OCI-LY1 (cell line): Measurements from ENCODE around the gene UGT1A4.

ENCODE experiments used
- CTCF ChIP-seq: fragments of 200-600 bp; sonication (generic), shearing (Covaris generic); IDR thresholded peaks from 2 replicates; pipeline ENCODE4 v1.5.1; 2017; ENCODE audit warnings: mild to moderate bottlenecking, antibody characterized with exemption, low read length, moderate library complexity, mixed read lengths
- EZH2 ChIP-seq: fragments of 200-600 bp; sonication (generic), shearing (Covaris generic); IDR thresholded peaks from 2 replicates; pipeline ENCODE4 v1.8.0; 2017; ENCODE audit warnings: borderline replicate concordance, mixed run types, mild to moderate bottlenecking, antibody characterized with exemption, low read length, moderate library complexity, mixed read lengths

- TF ChIP-seq CTCF (no peak), EZH2 (no peak)
These were observed 61.2 kb downstream of the UGT1A4 start for GRCh38 chr2:233779722-233780121.
